Caki2 (cell line): ENCODE results near the gene LACRT. TPM values are rescaled to one million over a fixed set of nuclear protein-coding genes. Genes with fewer than 3 reads are reported as not detected.

Source experiments
- DNase-seq: peaks from one replicate; pipeline ENCODE4 v3.0.0-alpha.2; 2015; ENCODE audit warnings: low read depth
- in situ Hi-C: cut with HindIII; loops from 2 replicates; pipeline ENCODE4 v1.10.0; 2016; ENCODE audit warnings: low sequenced_read_pairs, low pct_unique_long_range_greater_than_20kb, mixed read lengths
- total RNA-seq: library from RNA; depleted of rRNA; stranded (reverse); fragments of >200 nt; shearing (Covaris generic); gene quantifications from 2 replicates; pipeline ENCODE4 v1.2.3, GENCODE V29; 2014; ENCODE audit warnings: low replicate concordance; rRNA removed

LACRT gene
- total RNA-seq, 1 experiment from 2014 or later = not detected

DNA sequence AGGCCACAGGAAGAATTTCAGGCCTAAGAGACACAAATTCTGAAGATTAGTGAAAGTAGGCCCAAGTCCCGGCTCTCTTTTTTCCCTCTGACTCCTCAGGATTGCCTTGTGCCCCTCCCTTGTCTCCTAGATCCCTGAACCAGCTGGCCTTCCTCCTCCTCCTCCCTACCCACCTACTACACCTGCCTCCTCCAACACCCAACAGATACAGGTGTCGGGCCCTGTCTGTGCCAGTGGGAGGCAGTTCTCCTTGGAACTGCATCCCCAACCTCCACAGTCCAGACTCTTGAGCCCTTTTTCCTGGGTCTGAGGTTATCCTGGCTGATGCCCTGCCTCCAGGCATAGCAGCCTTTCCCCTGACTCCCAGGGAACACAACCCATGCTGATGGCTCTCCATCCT lies 48.1 kb downstream of the LACRT start:
- DNase-seq = no peak
- in situ Hi-C loops = no loop called here

DNA sequence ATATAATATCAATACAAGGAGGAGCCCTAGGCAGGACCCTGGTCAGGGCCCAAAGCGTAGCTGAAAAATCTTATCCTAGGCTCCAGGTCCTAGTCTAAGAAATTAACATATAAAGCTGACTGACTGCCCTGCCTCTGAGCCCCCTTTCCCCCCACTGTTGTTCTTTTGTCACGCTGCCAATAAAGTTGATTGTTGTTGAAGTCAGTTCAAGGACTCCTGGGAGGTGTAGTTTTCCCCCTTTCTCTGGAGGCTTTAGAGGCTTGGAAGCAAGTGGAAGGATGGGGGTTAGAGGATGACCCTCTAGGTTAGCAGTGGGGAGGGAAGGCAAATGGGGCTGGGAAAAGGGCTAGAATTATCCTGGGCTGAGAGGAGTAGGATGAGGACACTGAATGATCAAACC lies 49.5 kb downstream of the LACRT start:
- in situ Hi-C loops = no loop called here
- DNase-seq = no peak

DNA sequence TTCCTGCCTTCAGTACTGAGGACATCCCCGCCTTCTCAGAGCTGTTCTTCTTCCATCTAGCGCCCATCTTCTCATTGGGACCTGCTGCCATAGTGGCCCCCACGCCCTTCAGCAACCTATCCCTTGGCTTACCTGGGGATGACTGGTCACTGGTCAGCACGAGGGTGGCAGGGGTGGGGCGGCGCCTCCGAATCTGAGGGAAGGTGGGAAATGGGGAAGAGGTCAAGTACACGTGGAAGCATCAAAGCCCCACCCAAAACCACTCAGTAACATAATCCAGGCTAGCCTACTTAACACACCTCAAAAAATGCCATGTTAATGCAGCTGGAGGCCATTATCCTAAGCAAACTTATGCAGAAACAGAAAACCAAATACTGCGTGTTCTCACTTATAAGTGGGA lies 50.6 kb downstream of the LACRT start:
- DNase-seq = no peak
- in situ Hi-C loops = no loop called here

GRCh38 chr12:54583726-54584125 lies 51.0 kb downstream of the LACRT start:
- in situ Hi-C loops = no loop called here
- no peak for DNase-seq

DNA sequence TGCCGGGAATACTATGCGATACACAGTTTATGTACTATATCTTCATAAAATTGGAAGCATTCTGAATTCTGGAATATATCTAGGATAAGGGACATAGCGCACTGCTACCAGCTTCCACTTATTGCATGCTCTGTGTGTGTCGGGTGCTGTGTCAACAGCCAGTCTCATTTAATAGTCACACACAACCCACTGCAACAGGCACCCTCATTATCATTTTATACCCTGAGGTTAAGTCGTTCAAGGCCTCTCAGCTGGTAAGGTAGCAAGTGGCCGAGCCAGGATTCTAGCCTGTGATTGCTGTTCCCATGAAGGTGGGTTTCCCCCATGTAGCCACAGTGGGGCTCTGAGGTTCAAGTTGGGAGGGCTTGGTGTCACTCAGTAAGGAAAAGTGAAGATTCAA lies 53.3 kb downstream of the LACRT start:
- in situ Hi-C loops = no loop called here
- DNase-seq = no peak

Other genes with a start within 250 kb of the LACRT start
- 35.8 and 44.7 TPM in 2 replicates for gene ITGA5, start 215.6 kb downstream of the LACRT start, total RNA-seq
- not detected in 2 replicates for gene GTSF1, start 161.3 kb downstream of the LACRT start, total RNA-seq
- not detected in 2 replicates for gene NCKAP1L, start 137.1 kb downstream of the LACRT start, total RNA-seq
- 0.64 TPM in 1 of 2 replicates, not detected in the other for gene PDE1B, start 85.3 kb downstream of the LACRT start, total RNA-seq
- gene PPP1R1A, start 46.2 kb downstream of the LACRT start, total RNA-seq = 6.6 and 9.2 TPM in 2 replicates
- not detected in 2 replicates for gene DCD, start 13.5 kb upstream of the LACRT start, total RNA-seq
- not detected in 2 replicates for gene MUCL1, start 219.6 kb upstream of the LACRT start, total RNA-seq